Measurements from ENCODE around the gene ZSCAN5A. TPM values are rescaled to one million over a fixed set of nuclear protein-coding genes. Genes with fewer than 3 reads are reported as not detected.

The ZSCAN5A gene
- total RNA-seq, 1 donor from 2014 or later: 6.6 TPM

DNA sequence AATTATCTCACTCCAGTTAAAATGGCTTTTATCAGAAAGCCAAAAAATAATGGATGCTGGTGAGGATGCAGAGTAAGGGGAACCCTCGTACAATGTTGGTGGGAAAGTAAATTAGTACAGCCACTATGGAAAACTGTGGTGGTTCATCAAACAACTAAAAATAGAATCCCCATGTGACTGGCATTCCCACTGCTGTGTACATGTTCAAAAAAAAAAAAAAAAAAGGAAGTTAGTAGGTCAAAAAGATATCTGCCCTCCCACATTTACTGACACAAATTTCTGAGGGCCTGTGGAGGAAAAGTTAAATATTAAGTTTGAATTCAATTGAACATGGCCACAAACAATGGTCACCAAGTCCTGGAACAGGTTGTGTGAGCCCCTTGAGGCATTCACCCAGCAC, 9.8 kb upstream of the ZSCAN5A start:
- no peak overlapping the region for H2AFZ ChIP-seq (ENCODE audit: low read depth, low read length)
- H3K36me3 ChIP-seq (ENCODE audit: insufficient read depth, low read length): no peaks in the 10 kb centered on the region
- no peak for FAIRE-seq
- DNase-seq (ENCODE audit: low read depth): no peak
- Mint-ChIP-seq H3K36me3 (ENCODE audit: low read depth, unreplicated experiment) (no peaks in the 10 kb centered on the region), H3K4me1 (ENCODE audit: low read depth, unreplicated experiment) (no peaks in the 10 kb centered on the region), H3K27me3 (ENCODE audit: low read depth, unreplicated experiment) (no peaks in the 10 kb centered on the region), H3K27ac (ENCODE audit: unreplicated experiment) (no peak overlapping the region), H3K4me3 (ENCODE audit: unreplicated experiment) (no peak overlapping the region), H3K9me3 (ENCODE audit: unreplicated experiment) (peaks cover 9% of the 10 kb centered on the region)
- no peak overlapping the region for H3K9ac ChIP-seq (ENCODE audit: low read length)
- no peaks in the 10 kb centered on the region for H3K27me3 ChIP-seq (ENCODE audit: insufficient read depth, low read length)
- no peaks in the 10 kb centered on the region for H3K4me1 ChIP-seq (ENCODE audit: insufficient read depth, low read length)
- no peak overlapping the region for H3K27ac ChIP-seq (ENCODE audit: low read depth, low read length)
- no peak overlapping the region for H3K4me3 ChIP-seq (ENCODE audit: insufficient read depth, low read depth, low read length)
- H3K79me2 ChIP-seq (ENCODE audit: insufficient read depth, low read length): no peaks in the 10 kb centered on the region
- no peaks in the 10 kb centered on the region for H4K20me1 ChIP-seq (ENCODE audit: insufficient read depth, low read length)
- H3K4me2 ChIP-seq (ENCODE audit: low read length): no peak overlapping the region
- TF ChIP-seq EZH2 (IDR thresholded peaks at IDR 0.05; ENCODE audit: insufficient read depth, low read length): no peak
- TF ChIP-seq, protein P1, sequence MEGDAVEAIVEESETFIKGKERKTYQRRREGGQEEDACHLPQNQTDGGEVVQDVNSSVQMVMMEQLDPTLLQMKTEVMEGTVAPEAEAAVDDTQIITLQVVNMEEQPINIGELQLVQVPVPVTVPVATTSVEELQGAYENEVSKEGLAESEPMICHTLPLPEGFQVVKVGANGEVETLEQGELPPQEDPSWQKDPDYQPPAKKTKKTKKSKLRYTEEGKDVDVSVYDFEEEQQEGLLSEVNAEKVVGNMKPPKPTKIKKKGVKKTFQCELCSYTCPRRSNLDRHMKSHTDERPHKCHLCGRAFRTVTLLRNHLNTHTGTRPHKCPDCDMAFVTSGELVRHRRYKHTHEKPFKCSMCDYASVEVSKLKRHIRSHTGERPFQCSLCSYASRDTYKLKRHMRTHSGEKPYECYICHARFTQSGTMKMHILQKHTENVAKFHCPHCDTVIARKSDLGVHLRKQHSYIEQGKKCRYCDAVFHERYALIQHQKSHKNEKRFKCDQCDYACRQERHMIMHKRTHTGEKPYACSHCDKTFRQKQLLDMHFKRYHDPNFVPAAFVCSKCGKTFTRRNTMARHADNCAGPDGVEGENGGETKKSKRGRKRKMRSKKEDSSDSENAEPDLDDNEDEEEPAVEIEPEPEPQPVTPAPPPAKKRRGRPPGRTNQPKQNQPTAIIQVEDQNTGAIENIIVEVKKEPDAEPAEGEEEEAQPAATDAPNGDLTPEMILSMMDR (IDR thresholded peaks at IDR 0.05; ENCODE audit: insufficient read depth, low read depth, low read length): no peak
- no peaks in the 10 kb centered on the region for H3K9me3 ChIP-seq (ENCODE audit: insufficient read depth, low read depth, low read length)

DNA sequence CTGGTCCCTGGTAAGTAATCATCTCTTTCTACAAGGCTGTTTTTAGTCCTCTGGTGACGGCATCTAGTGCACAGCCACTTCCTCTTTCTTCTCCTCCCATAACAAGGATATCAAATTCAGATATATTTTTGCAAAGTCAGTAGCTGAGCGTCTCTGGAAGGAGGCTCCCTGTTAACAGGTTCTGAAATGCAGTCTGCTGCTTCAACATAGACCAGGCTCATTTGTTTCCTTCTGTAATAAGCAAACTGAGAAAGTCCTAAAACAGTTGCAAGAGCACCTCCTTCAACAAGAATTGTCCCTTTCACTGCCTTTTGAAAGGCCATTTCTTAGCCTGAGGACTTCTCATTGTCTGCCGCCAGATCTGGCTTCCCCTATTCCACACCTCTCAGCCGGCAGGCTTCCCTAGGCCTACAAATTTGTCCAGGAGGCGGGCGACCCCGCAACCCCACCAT, 7.4 kb upstream of the ZSCAN5A start:
- Mint-ChIP-seq H3K4me3 (ENCODE audit: unreplicated experiment) (no peak overlapping the region), H3K36me3 (ENCODE audit: low read depth, unreplicated experiment) (no peaks in the 10 kb centered on the region), H3K27me3 (ENCODE audit: low read depth, unreplicated experiment) (no peaks in the 10 kb centered on the region), H3K27ac (ENCODE audit: unreplicated experiment) (no peak overlapping the region), H3K4me1 (ENCODE audit: low read depth, unreplicated experiment) (no peaks in the 10 kb centered on the region), H3K9me3 (ENCODE audit: unreplicated experiment) (peaks cover 9% of the 10 kb centered on the region)
- Histone ChIP-seq H3K4me1 (ENCODE audit: insufficient read depth, low read length) (no peaks in the 10 kb centered on the region), H4K20me1 (ENCODE audit: insufficient read depth, low read length) (no peaks in the 10 kb centered on the region), H3K9me3 (ENCODE audit: insufficient read depth, low read depth, low read length) (no peaks in the 10 kb centered on the region), H3K9ac (ENCODE audit: low read length) (no peak overlapping the region), H2AFZ (ENCODE audit: low read depth, low read length) (no peak overlapping the region), H3K27me3 (ENCODE audit: insufficient read depth, low read length) (no peaks in the 10 kb centered on the region), H3K4me2 (ENCODE audit: low read length) (no peak overlapping the region), H3K36me3 (ENCODE audit: insufficient read depth, low read length) (no peaks in the 10 kb centered on the region), H3K79me2 (ENCODE audit: insufficient read depth, low read length) (no peaks in the 10 kb centered on the region), H3K27ac (ENCODE audit: low read depth, low read length) (no peak overlapping the region), H3K4me3 (ENCODE audit: insufficient read depth, low read depth, low read length) (no peak overlapping the region)
- DNase-seq (ENCODE audit: low read depth): no peak
- TF ChIP-seq EZH2 (IDR thresholded peaks at IDR 0.05; ENCODE audit: insufficient read depth, low read length): no peak
- TF ChIP-seq, protein P1 (IDR thresholded peaks at IDR 0.05; ENCODE audit: insufficient read depth, low read depth, low read length): no peak
- FAIRE-seq: no peak

DNA sequence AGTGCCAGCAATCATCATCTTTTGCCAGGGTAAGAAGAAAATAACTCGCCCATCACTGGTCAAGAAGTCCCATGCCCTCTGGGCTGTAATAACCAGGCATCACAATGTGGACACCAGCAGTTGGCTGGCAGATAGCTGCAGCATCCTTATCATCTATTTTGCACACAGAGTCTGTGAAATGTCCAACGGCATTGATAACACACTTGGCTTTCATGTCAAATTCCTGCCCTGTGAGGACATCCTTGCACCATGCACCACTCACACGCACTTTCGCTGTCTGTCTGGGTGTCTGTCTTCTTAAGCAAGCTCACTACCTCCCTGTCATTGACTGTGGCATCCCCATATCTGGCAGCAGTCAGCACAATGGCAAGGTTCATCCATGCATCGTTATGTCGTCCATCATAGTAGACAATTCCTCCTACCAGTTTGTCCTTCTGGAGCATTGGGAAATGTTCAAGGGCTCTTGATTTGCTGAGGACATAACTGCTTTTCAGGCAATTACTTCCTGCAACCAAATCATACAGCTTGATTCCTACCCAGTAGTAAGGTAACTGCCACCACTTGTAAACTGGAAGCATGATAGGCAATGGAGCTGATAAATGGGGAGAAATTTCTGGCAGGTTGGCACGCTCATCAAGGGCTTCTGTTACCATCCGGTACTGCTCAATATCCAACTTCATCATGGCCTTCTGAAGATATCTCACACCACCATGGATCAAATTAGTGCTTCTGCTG, 6.8 kb upstream of the ZSCAN5A start:
- Mint-ChIP-seq H3K36me3 (ENCODE audit: low read depth, unreplicated experiment) (no peaks in the 10 kb centered on the region), H3K27ac (ENCODE audit: unreplicated experiment) (no peak overlapping the region), H3K9me3 (ENCODE audit: unreplicated experiment) (peaks cover 9% of the 10 kb centered on the region), H3K27me3 (ENCODE audit: low read depth, unreplicated experiment) (no peaks in the 10 kb centered on the region), H3K4me1 (ENCODE audit: low read depth, unreplicated experiment) (no peaks in the 10 kb centered on the region), H3K4me3 (ENCODE audit: unreplicated experiment) (no peak overlapping the region)
- no peaks in the 10 kb centered on the region for H3K4me1 ChIP-seq (ENCODE audit: insufficient read depth, low read length)
- no peaks in the 10 kb centered on the region for H3K79me2 ChIP-seq (ENCODE audit: insufficient read depth, low read length)
- H3K27ac ChIP-seq (ENCODE audit: low read depth, low read length): no peak overlapping the region
- H3K36me3 ChIP-seq (ENCODE audit: insufficient read depth, low read length): no peaks in the 10 kb centered on the region
- H3K4me2 ChIP-seq (ENCODE audit: low read length): no peak overlapping the region
- H2AFZ ChIP-seq (ENCODE audit: low read depth, low read length): no peak overlapping the region
- no peaks in the 10 kb centered on the region for H3K9me3 ChIP-seq (ENCODE audit: insufficient read depth, low read depth, low read length)
- FAIRE-seq: no peak
- TF ChIP-seq EZH2 (IDR thresholded peaks at IDR 0.05; ENCODE audit: insufficient read depth, low read length): no peak
- TF ChIP-seq, protein P1 (IDR thresholded peaks at IDR 0.05; ENCODE audit: insufficient read depth, low read depth, low read length): no peak
- no peaks in the 10 kb centered on the region for H4K20me1 ChIP-seq (ENCODE audit: insufficient read depth, low read length)
- DNase-seq (ENCODE audit: low read depth): no peak
- no peak overlapping the region for H3K4me3 ChIP-seq (ENCODE audit: insufficient read depth, low read depth, low read length)
- H3K27me3 ChIP-seq (ENCODE audit: insufficient read depth, low read length): no peaks in the 10 kb centered on the region
- no peak overlapping the region for H3K9ac ChIP-seq (ENCODE audit: low read length)

All from astrocyte (in vitro differentiated cells and primary cell).